NCI-H2029 treated with DMSO at 0.1 percent for 48 hours (cell line): ENCODE measurements around the gene HOXB6.

ENCODE experiments used
- DNase-seq: peaks from one replicate; lab custom pipeline; 2025; lab: John Stamatoyannopoulos, UW

HOXB6 gene

DNA sequence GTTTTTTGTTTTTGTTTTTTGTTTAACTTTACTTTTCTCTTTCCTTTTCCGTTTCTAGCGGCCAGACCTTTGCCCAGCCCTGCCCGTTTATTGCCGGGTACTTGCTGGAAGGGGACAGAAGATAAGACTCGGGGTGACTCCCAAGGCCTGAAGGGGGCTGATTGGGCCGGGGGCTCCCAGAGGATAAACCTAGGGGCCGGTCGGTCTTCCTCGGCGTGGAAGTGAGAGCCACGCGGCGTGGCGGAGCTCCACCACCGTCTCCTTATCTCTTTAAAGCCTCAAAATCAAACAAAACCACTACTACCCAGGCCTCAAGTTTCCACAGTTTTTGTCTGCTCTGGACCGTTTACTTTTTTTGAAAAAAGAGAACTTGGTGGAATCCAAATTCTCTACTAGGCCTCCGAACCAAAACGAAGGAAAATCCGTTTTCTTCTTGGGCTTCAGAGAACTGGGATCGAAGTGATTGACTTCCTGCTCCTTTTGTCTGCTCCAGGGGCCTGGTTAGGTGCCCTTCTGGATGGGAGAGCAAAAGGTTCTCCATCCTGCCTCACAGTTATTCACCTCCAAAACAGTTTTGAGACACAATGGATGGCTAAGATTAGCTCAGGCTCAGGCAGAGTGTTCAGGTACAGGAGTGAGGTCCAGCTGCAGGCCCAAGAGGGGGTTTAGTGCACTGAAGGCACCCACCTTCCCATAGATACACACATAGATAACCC is 29.9 kb upstream of the HOXB6 start:
- no peak for DNase-seq

- no peak for DNase-seq
Measured at GRCh38 chr17:48633266-48633677, 28.5 kb upstream of the HOXB6 start.

- no peak for DNase-seq
Measured at GRCh38 chr17:48632579-48633265, 27.9 kb upstream of the HOXB6 start.

GRCh38 chr17:48631693-48632578 is 27.1 kb upstream of the HOXB6 start:
- DNase-seq = no peak

- DNase-seq = no peak
Measured at GRCh38 chr17:48630925-48631692, 26.3 kb upstream of the HOXB6 start.

- no peak for DNase-seq
Measured at GRCh38 chr17:48630009-48630924, 25.5 kb upstream of the HOXB6 start.

- DNase-seq = no peak
Measured at GRCh38 chr17:48629411-48629759, 24.6 kb upstream of the HOXB6 start.

DNA sequence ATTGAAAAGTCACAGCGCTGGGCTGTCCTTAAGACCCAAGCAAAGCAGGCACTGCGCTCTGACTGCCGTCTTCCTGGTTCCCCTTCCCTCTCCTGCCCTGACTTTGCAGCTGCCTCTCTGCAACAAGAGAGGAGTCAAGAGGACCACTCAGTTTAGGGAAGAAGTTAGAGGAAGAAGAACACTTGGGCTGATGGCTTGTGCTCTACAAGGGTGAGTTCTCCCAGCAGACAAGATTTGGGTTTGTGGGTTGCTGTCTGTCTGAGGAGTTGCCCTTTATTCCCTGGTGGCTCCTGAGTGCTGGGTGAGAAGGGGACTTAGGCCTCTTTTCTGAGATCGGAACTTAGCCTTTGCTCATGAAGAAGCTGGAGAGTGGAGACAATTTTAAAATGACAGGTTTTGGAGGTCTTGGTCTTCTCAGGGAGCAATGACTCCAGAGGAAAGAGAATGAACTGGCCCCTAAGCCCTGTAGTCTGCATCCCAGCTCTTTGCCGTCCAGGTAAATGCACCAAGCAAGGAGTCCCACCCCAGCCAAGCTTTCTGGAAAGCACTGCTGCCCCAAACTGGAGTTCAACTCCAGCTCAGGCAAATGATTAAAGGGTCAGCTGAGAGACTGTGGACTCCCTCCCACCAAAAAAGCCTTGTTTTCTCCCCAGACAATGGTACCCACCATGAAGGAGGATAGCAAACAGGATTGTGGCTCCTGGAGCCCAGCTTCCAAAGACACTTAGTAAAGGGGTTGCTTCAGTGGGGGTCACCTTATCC is 24.0 kb upstream of the HOXB6 start:
- DNase-seq = no peak

DNA sequence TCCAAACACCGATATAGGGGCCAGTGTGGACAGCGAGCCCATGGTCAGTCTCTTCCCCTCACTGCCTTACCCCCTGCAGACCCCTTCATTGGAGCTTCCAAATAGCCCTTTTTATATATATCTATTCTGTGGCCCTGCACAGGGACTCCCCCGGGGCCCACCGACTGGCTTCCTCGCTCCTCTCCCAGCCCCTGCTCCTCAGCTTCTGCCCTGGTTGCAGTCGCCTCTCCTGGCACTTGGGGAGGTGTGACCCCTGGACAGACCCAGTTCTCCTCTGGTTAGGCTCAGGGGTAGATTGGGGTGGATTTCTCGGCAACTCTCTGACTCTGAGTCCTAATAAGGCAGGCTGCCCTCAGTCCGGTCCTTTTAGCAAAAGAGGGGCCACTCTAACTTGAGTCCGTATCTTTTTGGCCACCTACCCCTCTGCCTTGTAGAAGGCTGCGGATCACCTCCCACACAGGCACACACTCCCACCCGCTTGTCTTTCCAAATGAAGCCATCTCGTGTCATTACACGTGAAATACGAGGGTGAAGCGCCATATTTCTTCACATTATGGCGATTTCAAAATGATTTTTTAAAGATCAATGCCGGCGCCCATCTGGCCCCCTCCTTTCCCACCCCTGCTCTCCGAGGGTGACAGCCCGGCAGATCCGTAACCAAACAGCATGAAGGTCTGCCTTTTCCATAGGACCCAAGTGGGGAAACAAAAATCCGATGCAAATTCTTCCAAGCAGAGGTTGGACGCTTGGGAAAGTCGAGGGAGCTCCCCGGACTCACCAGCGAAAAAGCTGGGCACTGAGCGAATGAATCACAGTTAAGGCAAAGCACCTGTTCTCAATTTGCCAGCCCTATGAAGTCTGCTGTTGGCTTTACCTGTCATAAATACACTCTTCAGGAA is 23.1 kb upstream of the HOXB6 start:
- DNase-seq = no peak

- no peak for DNase-seq
Measured at GRCh38 chr17:48627118-48627597, 22.4 kb upstream of the HOXB6 start.

GRCh38 chr17:48626245-48627117 is 21.7 kb upstream of the HOXB6 start, which contains the start of gene HOXB9:
Gene HOXB9, minus strand, starts transcription at chr17:48626358. Its CDS starts 89 bp downstream, at chr17:48626269.
- no peak for DNase-seq

GRCh38 chr17:48625495-48626244 is 20.9 kb upstream of the HOXB6 start:
- DNase-seq = no peak

GRCh38 chr17:48624544-48625494 is 20.0 kb upstream of the HOXB6 start:
- DNase-seq = no peak

- DNase-seq = no peak
Measured at GRCh38 chr17:48624118-48624517, 19.3 kb upstream of the HOXB6 start.

DNA sequence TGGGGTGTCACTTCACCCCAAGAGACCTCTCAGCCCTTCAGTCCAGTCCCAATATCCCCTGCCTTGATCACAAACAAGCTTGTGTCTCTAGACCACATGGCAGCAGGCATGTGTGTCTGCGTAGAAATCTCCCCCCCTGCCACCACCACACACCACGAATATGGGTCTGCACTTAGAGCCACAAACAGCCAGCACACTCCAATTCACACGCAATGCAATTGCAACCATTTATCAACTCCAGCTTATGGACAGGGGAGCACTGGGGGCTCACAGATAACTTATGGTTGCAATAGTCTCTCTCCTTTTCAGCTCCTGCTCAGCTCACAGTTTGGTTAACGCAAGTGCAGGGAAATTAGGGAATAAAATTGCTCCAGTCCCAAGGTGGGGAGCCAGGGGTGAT is 18.8 kb upstream of the HOXB6 start:
- no peak for DNase-seq

DNA sequence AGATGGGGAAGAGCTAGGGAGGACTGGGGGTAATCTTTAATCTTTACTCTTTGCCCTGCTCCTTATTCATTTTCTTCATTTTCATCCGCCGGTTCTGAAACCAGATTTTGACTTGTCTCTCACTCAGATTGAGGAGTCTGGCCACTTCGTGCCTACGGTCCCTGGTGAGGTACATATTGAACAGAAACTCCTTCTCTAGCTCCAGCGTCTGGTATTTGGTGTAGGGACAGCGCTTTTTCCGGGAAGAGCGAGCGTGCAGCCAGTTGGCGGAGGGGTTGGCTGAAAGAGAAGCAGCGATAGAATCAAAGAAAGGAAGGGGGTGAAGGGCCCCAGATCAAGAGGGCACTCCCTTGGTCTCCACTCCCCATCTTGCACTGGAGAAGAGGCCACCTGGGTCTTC is 18.1 kb upstream of the HOXB6 start:
- no peak for DNase-seq
